GM18502 (cell line): Measurements from ENCODE around the gene TSPAN11.
"Not testable (repeated sequence)": the region's sequence is repeated elsewhere in the genome, so short reads cannot be mapped to it uniquely, and the experiment has no call there.

Experiments used
- ATAC-seq: cut with Tn5 transposase; IDR thresholded peaks from one replicate; pipeline ENCODE4 v1.9.1; 2021; ENCODE audit warnings: mild to moderate bottlenecking; ENCODE audit not compliant: unreplicated experiment, poor library complexity

TSPAN11 gene

DNA sequence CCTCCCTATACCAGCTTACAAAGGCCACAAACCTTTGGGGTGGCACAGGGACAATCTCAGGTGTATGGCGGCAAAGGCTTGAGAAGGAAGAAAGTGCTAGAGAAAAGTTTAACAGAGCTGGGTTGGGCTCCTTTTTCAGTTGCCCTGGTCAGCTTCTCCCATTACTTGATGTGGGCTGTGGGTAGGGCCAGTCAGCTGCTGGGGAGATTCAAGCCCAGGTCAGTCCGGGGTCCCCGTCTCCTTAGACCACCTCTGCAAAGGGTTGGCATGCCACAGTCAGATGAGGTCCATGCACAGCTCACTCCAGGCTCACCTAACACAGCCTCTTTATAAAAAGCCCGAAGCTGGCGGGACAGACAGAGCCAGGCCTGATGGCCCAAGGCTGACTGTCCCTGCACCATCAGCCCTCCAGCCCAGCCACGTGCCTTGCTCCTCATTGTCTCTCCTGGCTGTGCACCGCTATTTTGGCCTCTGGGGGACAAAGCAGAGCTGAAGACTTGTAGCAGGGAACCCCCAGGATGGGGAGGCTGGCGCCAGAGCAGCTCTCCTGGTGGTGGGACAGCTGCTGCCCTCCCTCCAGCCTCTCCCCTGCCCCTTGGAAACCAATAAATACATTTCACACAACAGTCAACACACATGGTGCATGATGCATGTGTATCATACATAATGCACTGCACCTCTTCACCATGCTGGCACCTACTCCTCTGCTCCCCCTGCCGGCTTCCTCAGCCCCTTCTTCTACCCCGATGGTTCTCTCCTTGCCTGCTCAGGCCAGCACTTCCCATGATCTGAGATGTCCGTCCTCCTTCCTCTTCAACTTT is 85.4 kb downstream of the TSPAN11 start:
- ATAC-seq, result no peak

GRCh38 chr12:31012567-31012891 is 86.0 kb downstream of the TSPAN11 start:
- not testable (repeated sequence) for ATAC-seq

GRCh38 chr12:31015215-31015614 is 88.7 kb downstream of the TSPAN11 start:
- no peak for ATAC-seq

GRCh38 chr12:31016057-31016456 is 89.5 kb downstream of the TSPAN11 start:
- no peak for ATAC-seq

GRCh38 chr12:31017535-31017934 is 91.0 kb downstream of the TSPAN11 start:
- ATAC-seq, result no peak

DNA sequence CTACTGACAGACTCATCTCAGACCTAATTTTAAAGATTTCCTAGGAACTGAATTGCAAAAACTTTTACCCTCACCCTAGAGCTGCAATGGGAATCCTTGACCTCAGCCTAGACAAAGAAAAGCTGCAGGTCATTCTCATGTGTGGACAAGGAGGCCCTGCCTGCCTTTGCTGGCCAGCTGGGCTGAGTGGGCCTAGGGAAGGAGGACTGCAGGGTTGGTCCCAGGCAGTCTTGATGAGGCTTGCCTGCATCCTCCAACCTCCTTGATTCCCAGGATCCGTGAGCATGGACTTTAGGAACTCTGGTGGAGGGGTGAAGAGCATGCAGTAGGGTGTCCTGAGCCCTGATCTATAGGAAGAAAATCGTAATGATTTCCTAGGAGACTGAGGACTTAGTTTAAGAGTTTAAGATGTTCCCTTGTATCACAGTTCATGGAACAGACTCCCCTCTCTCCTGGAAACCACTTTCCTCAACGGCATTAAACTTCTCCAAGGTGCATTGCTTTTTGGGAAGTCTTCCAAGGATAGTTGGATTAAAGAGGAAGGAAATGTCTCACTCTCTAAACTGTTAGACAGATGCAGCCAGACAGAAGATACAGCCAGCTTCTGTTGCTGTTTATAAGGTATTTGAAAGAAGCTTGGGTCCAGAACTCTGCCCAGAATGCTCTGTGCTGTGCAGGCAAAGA is 91.7 kb downstream of the TSPAN11 start:
- no peak for ATAC-seq

DNA sequence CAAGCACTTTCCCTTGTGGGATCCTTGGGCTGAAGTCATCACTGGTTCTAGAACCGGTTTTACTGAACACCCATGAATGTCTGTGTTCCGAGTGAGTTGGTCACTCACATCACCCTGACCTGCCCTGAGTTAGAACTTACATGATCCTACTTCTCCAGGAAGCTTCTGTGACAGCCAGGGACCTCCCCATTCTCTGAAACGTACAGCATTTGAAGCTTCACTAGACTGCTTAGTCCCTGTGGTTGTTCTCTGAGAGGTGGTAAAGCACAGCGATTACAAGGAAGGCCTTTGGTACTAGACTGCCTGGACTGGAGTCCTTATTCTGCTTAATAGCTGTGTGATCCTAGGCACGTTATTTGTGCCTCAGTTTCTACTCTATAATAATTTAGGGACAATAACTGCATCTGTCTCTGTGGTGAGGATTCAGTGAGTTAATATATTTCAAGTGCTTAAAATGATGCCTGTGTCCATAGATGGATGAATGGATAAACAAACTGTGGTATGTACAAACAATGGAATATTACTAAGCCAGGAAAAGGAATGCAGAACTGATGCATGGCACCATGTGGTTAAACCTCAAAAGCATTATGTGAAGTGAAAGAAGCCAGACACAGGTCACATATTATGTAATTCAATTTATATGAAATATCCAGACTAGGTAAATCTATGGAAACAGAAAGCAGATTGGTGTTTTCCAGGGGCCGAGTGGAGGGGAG is 92.4 kb downstream of the TSPAN11 start:
- no peak for ATAC-seq

GRCh38 chr12:31019561-31019960 is 93.0 kb downstream of the TSPAN11 start:
- ATAC-seq, result no peak

GRCh38 chr12:31019976-31020375 is 93.4 kb downstream of the TSPAN11 start:
- ATAC-seq, result no peak

DNA sequence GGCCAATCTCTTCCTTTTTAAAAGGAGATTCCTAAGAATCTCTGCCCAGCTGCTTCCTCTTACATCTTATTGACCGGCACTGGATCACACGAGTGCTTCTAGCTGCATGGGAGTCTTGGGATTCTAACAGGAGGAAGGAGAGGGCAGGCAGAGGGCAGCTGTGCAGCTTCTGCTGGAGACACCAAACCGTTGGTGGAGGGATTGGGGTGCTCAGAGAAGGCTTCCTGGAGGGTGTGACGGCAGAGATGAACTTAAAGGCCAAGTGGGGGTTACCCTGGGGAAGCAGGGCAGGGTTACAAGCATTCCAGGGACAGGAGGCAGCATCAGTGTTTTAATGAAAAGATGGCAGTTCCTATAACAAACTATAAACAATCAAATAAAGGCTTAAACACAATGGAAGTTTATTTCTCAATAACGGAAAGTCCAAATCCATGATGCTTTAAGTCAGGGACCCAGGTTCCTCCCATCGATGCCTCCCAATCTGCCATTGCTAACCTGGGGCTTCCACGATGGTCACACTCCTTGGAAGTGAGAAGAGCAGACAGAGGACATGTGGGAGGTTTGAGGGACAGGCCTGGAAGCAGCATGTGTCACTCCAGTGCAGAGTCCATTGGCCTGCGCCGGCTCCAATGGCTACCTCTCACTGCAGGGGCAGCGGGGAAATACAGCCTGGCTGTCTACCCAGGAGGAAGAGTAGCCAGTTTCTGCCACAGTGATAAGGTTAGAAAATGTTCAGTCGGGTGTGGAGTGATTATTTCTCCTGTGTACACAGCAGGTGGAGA is 94.0 kb downstream of the TSPAN11 start:
- no peak for ATAC-seq

DNA sequence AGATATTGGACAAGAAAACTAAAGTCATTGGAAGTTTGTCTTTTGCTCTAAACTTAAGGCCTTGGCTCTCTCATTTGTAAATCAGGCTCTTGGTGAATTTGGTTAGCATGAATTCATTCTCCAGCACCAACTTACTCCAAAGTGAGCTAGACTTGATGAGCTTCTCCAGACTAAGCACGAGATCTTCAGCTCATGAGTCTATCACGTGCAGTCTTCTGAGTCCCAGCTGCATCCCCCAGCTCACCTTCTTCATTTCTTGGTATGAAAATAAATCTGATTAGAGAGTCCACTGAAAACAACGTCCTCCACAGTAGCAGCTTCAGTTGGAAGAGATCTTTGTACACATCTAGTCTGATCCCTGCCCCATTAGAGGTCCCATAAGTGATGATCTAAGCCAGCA is 94.6 kb downstream of the TSPAN11 start:
- ATAC-seq, result no peak

DNA sequence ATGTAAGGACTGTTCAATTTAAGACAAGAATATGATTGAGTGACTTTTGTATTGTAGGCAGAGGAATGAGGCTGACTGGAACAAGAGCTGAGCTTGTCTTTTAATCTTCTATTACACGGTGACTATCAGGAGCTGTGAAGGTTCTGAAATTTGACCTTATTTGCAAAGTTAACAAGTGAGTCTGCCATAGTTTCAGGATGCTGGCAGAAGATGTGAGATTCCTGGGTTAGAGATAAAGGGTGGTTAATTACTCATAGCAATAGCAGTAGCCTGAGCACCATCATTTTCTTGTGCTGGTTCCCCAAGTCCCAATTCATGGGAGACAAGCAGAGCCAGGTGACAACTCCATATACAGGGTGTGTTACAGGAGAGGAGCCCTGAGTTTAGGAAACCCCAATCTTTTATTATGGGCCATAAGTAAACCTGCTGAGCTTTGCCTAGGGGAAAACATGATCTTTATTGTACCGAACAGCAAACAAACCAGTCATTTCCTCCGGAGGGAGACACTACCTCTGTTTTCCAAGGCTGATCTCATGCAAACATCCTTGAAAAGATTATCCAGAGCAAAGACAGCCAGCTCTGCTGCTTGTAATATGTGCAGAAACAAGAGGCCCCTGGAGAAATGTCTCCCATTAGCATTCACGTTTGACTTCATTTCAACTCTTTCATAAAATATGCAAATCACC is 95.4 kb downstream of the TSPAN11 start:
- no peak for ATAC-seq

GRCh38 chr12:31023271-31023724 is 96.8 kb downstream of the TSPAN11 start:
- no peak for ATAC-seq

- no peak for ATAC-seq
Observed at GRCh38 chr12:31026202-31026601, 99.7 kb downstream of the TSPAN11 start.

GRCh38 chr12:31027006-31027405 is 100.5 kb downstream of the TSPAN11 start:
- ATAC-seq, result not testable (repeated sequence)

DNA sequence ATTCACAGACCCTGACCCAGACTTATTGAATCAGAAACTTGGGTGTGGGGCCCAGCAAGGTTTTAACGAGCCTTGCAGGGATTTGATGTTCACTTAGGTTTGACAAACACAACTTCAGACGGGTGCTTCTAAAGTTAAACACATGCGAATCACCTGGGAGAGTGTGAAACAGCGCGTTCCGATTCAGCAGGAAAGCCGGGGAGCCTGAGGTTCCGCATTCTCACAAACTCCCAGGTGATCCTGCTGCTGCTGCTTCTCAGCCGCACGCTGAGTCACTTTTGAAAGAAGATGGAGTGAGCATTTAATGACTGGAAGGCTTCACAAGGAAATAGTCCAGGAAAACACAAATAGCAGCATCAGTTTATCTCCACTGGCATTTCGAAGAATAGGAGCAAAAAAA is 102.9 kb downstream of the TSPAN11 start:
- no peak for ATAC-seq

DNA sequence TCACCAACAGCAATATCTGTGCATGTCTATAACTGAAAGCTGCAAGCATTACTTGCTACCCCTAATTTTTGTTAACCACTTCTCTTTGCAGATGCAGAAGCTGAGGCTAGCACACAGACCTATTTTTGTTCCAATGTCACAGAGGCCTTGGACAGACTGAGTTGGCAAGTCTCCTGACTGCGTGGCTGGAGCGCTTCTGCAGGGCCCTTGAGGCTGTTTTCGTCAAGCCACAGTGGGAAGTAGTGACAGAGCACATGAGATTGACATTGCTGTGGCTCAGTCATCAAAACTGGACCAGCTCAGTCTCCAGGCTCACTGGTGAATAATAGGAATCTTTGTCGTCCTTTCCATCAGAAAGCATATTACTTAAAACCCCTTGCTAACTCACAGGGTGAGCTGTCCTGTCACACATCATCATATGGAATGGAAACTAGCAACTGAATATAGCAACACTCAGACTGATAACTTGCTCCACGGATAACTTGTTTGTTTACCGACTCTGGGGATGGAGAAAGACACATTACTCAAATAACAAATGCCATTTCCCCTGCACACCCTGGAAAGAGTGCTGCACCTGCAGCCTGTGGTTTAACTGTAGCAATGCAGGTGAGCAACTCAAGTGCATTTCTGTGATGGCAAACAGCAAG is 103.5 kb downstream of the TSPAN11 start:
- no peak for ATAC-seq

- ATAC-seq, result no peak
Observed at GRCh38 chr12:31031951-31032335, 105.4 kb downstream of the TSPAN11 start.

GRCh38 chr12:31033146-31033545 is 106.6 kb downstream of the TSPAN11 start:
- ATAC-seq, result no peak
